Measurements from ENCODE around the gene PRXL2A.
A peak's percentile ranks its signal among the peaks of the same experiment; 100 is the strongest.

Gene PRXL2A

GRCh38 chr10:80460399-80461207 lies 52.3 kb downstream of the PRXL2A start:
- DNase-seq (ENCODE audit: low read depth in 1 of 2, low spot score in 1 of 2), result no peak

DNA sequence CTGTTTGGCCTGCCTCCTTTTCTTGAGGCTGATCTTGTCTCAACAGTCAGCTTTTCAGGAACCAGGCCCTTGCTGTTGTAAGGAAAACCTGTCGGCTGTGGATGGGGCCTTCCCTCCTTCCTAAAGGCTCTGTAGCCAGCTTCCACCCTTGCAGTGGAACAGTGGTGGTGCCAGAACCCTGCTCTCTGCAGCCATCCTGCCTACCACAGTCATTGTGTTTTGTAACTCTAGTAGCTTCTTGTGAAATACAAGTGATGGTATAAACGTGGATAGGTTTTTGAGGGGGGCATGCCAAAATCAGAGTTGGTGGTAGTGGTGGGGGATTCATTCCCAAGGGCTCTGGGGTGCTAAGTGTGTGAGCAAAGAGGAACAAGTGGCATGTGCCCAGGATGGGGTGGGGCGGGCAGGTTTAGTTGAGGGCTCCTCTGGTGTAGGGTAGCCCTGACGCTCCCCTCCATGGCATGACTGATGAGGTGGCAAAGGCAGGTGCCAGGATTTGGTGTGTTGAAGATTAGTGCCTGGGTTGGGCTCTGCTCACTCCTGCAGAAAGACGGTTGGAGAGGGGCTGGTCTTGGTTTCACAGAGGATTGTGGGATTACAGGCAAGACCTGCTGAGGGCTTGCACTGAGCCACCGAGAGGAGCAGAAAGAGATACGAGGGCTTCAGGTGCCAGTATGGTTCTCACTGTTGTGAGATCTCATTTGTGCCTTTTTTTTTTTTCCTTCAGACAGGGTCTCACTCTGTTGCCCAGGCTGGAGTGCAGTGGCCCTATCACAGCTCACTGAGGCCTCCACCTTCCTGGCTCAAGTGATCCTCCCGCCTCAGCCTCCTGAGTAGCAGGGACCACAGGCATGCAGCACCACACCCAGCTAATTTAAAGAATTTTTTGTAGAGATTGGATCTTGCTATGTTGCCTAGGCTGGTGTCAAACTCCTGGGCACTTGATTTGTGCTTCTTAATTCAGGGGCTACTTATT lies 53.1 kb downstream of the PRXL2A start:
- no peak for DNase-seq (ENCODE audit: low read depth in 1 of 2, low spot score in 1 of 2)

GRCh38 chr10:80462299-80462980 lies 54.1 kb downstream of the PRXL2A start:
- no peak for DNase-seq (ENCODE audit: low read depth in 1 of 2, low spot score in 1 of 2)

- DNase-seq (ENCODE audit: low read depth in 1 of 2, low spot score in 1 of 2), result no peak
Observed at GRCh38 chr10:80462981-80463741, 54.8 kb downstream of the PRXL2A start.

DNA sequence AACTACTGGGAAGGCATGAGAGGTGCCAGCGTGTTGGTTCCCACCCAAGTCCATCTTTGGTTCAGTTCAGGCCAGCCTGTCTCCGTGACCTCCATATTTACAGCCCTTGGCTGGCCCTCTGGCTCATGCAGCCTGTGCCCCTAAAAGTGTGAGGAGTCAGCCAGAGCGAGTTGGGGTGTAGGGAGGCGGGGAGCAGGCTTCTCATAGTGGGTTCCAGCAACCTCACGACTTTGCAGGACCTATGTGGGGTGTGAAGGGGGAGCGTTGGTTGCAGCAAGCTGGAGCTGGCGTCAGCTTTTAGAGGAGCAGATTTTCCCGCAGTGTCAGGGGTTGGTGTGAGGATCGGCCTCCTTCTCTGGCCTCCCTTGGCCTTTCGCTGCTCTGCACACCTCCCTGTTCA lies 55.5 kb downstream of the PRXL2A start:
- no peak for DNase-seq (ENCODE audit: low read depth in 1 of 2, low spot score in 1 of 2)

DNA sequence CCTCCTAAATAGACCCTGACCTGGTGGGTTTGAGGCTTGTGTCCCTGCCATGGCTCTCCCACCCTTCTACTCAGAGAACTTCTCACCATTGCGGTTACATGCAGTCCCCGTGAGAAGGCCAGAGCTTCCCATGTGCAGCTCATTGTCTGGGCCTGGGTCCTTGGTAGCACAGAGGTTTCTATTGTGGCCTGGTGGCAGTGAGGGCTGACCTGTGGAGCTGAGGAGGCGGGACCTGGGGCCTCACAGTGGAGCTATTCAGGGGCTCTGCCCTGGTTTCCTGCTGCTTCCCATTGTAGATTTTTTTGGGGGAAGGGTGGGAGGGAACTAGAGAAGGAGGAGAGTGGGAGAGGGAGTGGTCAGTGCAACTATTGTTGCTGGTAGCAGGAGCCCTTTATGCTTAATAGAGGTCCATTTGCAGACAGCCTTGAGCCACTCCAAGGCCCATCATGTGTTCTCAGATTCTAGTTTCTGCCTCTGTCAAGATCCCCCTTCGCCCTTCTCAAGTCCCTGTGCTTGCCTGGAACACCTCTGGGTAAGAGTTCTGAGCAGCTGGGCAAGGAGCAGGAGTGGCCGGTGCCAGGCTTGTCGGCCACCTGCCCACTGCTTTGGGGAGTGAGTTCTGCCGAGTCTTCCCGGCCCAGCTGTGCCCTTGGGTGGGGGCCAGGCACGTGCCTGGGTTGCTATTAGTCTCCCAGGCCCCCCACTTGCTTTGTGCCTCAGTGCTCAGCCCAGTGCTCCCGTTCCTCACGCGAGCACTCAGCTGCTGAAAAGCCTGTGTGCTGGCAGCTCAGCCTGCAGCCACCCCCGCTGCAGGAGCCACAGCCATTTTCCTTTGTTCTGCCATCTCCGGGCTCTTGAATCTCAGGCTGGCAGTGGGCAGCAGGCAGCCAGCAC lies 56.5 kb downstream of the PRXL2A start:
- DNase-seq (ENCODE audit: low read depth in 1 of 2, low spot score in 1 of 2), result no peak

- DNase-seq (ENCODE audit: low read depth in 1 of 2, low spot score in 1 of 2), result no peak
Observed at GRCh38 chr10:80465451-80465835, 57.1 kb downstream of the PRXL2A start.

DNA sequence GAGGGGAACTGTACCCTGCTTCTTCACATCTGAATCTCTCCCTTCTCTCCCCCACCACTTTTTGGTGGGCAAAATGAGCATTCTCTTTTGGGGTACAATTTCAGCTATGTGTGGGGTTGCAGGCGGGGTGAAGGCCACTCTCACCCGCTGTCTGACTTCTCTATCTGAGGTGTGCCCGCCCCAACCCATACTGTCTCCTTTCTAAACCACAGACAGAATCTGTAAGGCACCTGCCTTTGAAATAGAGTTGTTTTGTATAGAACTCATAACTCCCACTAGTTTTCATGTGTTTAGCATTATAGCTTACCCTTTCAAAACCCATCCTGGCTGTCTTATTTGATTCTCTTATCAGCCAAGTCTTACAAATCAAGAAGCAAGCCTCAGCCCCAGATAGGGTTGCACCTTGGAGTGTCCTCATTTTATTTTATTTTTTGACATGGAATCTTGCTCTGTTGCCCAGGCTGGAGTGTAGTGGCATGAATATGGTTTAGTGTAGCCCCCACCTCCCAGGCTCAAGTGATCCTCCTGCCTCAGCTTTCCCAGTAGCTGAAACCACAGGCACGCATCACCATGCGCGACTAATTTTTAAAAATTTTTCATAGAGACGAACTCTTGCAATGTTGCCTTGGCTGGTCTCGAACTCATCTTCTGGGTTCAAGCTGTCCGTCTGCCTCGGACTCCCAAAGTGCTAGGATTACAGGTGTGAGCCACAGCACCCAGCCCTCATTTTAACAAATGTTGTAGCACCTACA lies 57.7 kb downstream of the PRXL2A start:
- no peak for DNase-seq (ENCODE audit: low read depth in 1 of 2, low spot score in 1 of 2)

- no peak for DNase-seq (ENCODE audit: low read depth in 1 of 2, low spot score in 1 of 2)
Observed at GRCh38 chr10:80466724-80467326, 58.5 kb downstream of the PRXL2A start.

- peak; percentile 43 to 55 for DNase-seq (ENCODE audit: low read depth in 1 of 2, low spot score in 1 of 2)
Observed at GRCh38 chr10:80468002-80468401, 59.7 kb downstream of the PRXL2A start.

DNA sequence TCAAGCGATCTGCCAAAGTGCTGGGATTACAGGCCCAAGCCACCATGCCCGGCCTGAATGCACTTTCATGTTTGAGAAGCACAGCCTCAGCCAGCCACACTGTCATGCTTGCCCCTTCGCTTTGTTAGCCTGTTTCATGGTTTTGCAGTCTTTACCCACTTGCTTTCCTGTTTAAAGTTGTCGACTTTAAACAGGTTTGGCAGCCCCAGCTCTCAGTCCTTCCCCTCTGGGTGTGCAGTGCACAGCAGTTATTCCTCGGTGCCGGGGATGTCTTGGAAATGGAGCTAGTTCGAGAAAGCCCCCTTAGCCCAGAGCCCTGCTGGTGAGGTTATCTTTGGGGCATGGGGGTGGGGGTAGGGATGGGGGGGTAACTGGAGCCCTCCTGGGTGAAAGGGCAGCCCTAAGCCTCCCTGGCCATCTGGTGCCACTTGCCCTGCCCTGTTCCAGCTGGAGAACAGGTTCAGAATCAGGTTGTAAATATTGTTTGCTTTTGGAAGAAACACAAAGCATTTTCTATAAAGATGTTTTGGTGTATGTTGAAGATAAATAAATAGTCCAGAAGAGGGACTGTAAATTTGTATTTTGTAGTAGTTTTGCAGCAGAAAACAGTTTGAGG lies 60.6 kb downstream of the PRXL2A start:
- no peak for DNase-seq (ENCODE audit: low read depth in 1 of 2, low spot score in 1 of 2)

- no peak for DNase-seq (ENCODE audit: low read depth in 1 of 2, low spot score in 1 of 2)
Observed at GRCh38 chr10:80470266-80470665, 61.9 kb downstream of the PRXL2A start.

DNA sequence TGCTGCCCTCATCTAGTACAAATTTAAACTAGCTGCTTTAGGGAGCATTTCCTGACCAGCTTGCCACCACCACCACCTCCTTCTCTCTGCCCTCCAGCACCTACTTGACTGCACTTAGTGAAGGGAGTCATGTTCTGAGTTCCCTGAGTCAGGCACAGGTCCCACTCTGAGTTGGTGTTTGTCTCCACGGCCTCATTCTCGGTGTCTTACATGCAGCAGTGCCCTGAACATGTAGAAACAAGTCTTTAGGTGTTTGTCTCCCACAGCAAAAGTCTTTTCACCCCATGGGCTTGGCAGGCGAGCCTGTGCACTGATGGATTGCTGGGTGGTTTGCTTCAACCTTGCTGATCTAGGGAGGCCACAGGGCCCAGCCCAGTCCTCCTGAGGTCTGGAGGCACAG lies 62.6 kb downstream of the PRXL2A start:
- DNase-seq (ENCODE audit: low read depth in 1 of 2, low spot score in 1 of 2), result no peak

DNA sequence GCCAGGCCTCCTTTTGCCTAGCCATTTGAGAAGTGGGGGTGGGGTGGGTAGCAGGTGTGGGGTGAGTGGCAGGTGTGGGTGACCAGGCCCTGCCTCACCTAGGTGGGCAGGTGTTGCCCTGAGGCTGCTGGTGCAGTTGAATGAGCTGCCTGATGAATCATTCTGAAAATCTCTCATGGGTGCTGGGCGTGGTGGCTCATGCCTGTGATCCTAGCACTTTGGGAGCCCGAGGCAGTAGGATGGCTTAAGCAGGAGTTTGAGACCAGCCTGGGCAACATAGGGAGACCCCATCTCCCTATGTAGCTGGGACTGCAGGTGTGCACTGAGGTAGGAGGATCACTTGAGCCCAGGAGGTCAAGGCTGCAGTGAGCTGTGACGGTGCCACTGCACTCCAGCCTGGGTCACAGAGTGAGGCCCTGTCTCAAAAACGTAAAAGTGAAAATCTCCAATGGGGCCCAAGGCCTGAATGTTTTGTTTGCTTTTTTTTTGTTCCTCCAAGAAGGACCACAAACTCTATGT lies 63.4 kb downstream of the PRXL2A start:
- no peak for DNase-seq (ENCODE audit: low read depth in 1 of 2, low spot score in 1 of 2)

DNA sequence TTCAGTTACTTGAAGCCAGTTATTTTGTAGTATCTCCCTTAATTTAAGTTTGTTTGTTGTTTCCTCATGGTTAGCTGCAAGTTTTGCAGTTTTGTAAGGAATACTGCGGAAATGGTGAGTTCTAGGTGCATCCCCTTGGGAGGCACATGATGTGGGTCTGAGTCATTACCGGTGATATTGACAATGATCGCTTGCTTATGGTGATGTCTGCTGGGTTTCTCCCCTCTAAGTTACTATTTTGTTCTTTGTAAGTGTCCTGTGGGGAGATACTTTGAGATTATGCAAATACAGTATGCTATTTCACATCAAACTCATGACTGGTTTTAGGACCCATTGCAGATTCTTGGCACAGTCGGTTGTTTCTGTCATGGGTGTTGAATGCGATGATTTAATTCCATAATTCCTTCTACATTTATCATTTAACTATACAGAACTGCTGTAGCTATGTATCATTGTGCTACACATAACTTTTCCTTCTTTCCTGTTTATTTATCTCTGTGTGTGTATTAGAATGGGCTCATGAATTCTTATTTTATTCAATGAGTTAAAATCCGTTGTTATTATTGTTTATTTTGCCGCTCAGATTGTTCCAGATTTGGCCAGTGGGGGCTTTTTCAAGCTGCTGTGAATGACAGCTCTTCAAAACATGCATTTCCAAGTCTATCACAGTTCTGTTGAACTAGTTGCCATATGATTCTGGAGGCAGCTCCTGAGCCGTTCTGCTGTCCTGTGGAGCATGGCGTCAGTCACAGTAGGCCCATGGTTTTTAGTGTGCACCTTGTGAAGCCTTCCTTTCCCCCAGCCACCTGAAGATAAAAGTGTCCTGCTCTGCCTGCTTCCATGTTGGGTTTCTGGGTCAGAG lies 64.1 kb downstream of the PRXL2A start:
- DNase-seq (ENCODE audit: low read depth in 1 of 2, low spot score in 1 of 2), result no peak

GRCh38 chr10:80473096-80473657 lies 64.8 kb downstream of the PRXL2A start:
- DNase-seq (ENCODE audit: low read depth in 1 of 2, low spot score in 1 of 2), result no peak
